Measurements from ENCODE around the gene COIL. TPM values are rescaled to one million over a fixed set of nuclear protein-coding genes. Genes with fewer than 3 reads are reported as not detected.
"Not testable (repeated sequence)": the region's sequence is repeated elsewhere in the genome, so short reads cannot be mapped to it uniquely, and the experiment has no call there.

The COIL gene
- total RNA-seq, 4 donors from 2014 or later = 6.9 to 26.1 (median 14.3) TPM

GRCh38 chr17:56973520-56973919, 12.7 kb upstream of the COIL start:
- H3K27me3 ChIP-seq = no peaks in the 10 kb centered on the region
- no peak overlapping the region for H3K27ac ChIP-seq
- no peak for DNase-seq
- no peaks in the 10 kb centered on the region for H3K9me3 ChIP-seq
- no peaks in the 10 kb centered on the region for H3K36me3 ChIP-seq
- no peak overlapping the region for H3K4me3 ChIP-seq
- H3K4me1 ChIP-seq = no peaks in the 10 kb centered on the region
- no peak for TF ChIP-seq POLR2A (IDR thresholded peaks at IDR 0.05)
- TF ChIP-seq CTCF (IDR thresholded peaks at IDR 0.05) = no peak
- intact Hi-C loops (cut with DNase I; ENCODE audit: low total_unique reads) = no loop called here

GRCh38 chr17:56972111-56972730, 11.4 kb upstream of the COIL start:
- TF ChIP-seq POLR2A (IDR thresholded peaks at IDR 0.05) = no peak
- Histone ChIP-seq H3K27ac (no peak overlapping the region), H3K27me3 (no peaks in the 10 kb centered on the region), H3K4me3 (no peak overlapping the region), H3K9me3 (no peaks in the 10 kb centered on the region), H3K4me1 (no peaks in the 10 kb centered on the region), H3K36me3 (no peaks in the 10 kb centered on the region)
- DNase-seq = no peak
- intact Hi-C loops (cut with DNase I; ENCODE audit: low total_unique reads) = no loop called here

- intact Hi-C loops (cut with DNase I; ENCODE audit: low total_unique reads) = no loop called here
- DNase-seq = no peak
- Histone ChIP-seq H3K4me1 (no peaks in the 10 kb centered on the region), H3K9me3 (no peaks in the 10 kb centered on the region), H3K36me3 (no peaks in the 10 kb centered on the region), H3K4me3 (no peak overlapping the region), H3K27me3 (no peaks in the 10 kb centered on the region), H3K27ac (no peak overlapping the region)
- TF ChIP-seq POLR2A (IDR thresholded peaks at IDR 0.05) (no peak), CTCF (IDR thresholded peaks at IDR 0.05) (no peak)
Observed at GRCh38 chr17:56970974-56971373, 10.1 kb upstream of the COIL start.

GRCh38 chr17:56966338-56966737, 5.5 kb upstream of the COIL start:
- H3K27me3 ChIP-seq = no peaks in the 10 kb centered on the region
- H3K4me1 ChIP-seq = no peaks in the 10 kb centered on the region
- H3K9me3 ChIP-seq = no peaks in the 10 kb centered on the region
- no peaks in the 10 kb centered on the region for H3K36me3 ChIP-seq
- DNase-seq = no peak
- intact Hi-C loops (cut with DNase I; ENCODE audit: low total_unique reads) = no loop called here
- no peak overlapping the region for H3K27ac ChIP-seq
- no peak overlapping the region for H3K4me3 ChIP-seq
- TF ChIP-seq POLR2A (IDR thresholded peaks at IDR 0.05) = no peak
- TF ChIP-seq CTCF (IDR thresholded peaks at IDR 0.05) = no peak

GRCh38 chr17:56965681-56966080, 4.8 kb upstream of the COIL start:
- H3K9me3 ChIP-seq; intact Hi-C loops (cut with DNase I; ENCODE audit: low total_unique reads); DNase-seq; H3K4me3 ChIP-seq; H3K4me1 ChIP-seq; H3K36me3 ChIP-seq; H3K27ac ChIP-seq; H3K27me3 ChIP-seq: not testable (repeated sequence)

GRCh38 chr17:56965241-56965640, 4.4 kb upstream of the COIL start:
- H3K4me3 ChIP-seq; intact Hi-C loops (cut with DNase I; ENCODE audit: low total_unique reads); H3K27me3 ChIP-seq; H3K27ac ChIP-seq; DNase-seq; H3K4me1 ChIP-seq; H3K36me3 ChIP-seq; H3K9me3 ChIP-seq: not testable (repeated sequence)

- no peak for TF ChIP-seq POLR2A (IDR thresholded peaks at IDR 0.05)
- TF ChIP-seq CTCF (IDR thresholded peaks at IDR 0.05) = no peak
- Histone ChIP-seq H3K4me1 (no peaks in the 10 kb centered on the region), H3K27me3 (no peaks in the 10 kb centered on the region), H3K27ac (no peak overlapping the region), H3K4me3 (no peak overlapping the region), H3K9me3 (no peaks in the 10 kb centered on the region), H3K36me3 (no peaks in the 10 kb centered on the region)
- no peak for DNase-seq
- intact Hi-C loops (cut with DNase I; ENCODE audit: low total_unique reads) = no loop called here
Observed at GRCh38 chr17:56956992-56957391, 3.9 kb downstream of the COIL start.

All from uterus (tissue), 4 donors.